GM19193 (cell line): ENCODE data around the gene BRD3.

Experiments used
- POLR2A ChIP-seq: IDR thresholded peaks from 4 replicates; pipeline ENCODE4 v1.6.1; 2011; ENCODE audit not compliant: insufficient read depth, insufficient read length; ENCODE audit errors: extremely low read depth

BRD3 gene

GRCh38 chr9:133990366-133991213 is 77.2 kb downstream of the BRD3 start:
- TF ChIP-seq POLR2A = no peak

DNA sequence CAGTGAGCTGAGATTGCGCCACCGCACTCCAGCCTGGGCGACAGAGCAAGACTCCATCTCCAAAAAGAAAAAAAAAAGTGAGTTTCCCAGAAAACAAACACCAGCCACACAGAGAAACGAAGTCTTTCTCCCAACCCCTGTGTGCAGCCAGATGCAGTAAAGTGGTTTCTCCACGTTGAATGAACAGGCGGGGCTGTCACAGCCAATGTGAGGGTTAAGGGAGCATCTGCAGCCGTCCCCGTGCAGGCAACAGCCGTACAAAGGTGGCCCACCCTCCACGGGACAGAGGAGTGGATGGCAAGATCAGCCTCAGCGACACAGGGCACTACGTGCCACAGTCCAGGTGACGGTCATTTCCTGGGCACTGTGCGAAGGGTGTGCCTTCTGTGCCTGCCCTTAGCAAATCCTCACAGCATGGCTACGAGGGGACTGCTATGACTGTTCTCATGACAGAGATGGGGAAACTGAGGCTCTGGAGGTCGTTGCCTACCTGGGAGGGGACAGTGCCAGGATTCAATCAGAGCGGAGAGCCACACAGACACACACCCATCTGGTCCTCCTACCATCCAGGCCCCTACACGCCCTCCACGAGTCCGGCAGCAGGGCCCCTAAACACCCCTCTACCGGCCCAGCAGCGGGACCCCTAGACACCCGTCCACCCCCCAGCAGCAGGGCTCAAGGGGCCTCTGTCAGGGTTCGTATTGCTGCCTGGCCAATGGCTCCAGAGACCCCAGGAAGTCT is 78.0 kb downstream of the BRD3 start:
- TF ChIP-seq POLR2A = no peak

GRCh38 chr9:133987946-133988665 is 79.7 kb downstream of the BRD3 start:
- no peak for TF ChIP-seq POLR2A

DNA sequence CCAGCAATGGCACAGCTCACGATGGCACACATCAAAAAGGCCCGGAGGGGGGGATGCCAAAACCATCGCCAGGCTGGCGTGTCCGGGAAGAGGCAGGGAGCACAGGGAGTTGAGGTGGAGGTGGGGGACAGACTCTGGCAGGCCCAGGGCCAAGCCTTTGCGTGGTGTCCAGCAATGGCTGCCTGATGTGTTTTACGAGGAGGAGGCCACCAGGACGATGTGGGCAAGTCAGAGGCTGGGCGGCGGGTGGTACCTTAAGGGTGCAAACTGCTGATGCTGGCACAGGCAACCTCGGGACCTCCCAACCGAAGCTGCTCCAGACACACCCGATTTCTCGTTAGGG is 80.4 kb downstream of the BRD3 start:
- no peak for TF ChIP-seq POLR2A

DNA sequence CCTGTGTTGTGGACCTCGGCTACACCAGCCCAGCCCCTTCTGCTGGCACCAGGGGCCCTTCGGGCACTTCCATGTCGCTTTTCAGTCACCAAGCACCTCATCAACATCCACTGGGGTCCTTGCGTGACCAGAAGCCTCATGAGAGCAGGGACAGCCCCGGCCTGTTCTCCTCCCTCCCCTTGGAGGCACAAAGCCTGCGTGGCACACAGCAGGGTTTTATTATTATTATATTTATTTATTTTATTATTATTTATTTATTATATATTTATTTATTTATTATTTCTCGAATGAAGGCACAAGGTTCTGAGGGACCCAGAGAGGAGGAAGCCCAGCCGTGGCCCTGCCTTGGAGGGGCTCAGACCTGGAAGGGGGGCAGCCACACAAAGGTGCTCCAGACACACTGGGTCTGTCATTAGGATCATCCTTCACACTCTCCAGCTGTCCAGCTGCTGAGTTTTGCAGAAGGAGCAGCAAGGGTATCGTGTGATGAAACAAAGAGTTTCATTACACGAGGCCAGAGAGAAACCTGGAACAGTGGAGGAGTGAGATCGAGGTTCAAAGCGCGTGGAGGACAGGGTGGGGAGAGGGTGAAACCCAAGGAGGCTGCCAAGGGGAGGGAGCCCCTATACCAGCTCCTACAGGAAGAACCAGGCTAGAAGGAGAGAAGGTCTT is 80.9 kb downstream of the BRD3 start:
- no peak for TF ChIP-seq POLR2A

DNA sequence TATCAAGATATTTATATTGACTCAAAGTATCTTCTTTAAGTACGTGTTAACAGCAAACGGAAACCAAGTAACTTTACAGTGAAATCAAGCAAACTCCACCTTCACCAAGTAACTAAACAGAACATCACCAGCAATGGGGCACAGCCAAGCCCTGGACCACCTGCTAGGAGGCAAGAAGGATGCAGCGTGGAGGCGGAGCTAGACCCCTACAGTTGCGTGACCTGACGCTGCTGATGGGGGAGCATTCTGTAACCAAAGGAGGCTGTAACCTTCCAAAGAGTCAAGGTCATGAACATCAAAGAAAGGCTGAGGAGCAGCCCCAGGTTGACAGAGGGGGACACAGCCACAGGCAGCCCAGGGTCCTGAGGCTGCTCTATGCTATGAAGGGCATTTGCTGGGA is 81.8 kb downstream of the BRD3 start:
- TF ChIP-seq POLR2A = no peak

DNA sequence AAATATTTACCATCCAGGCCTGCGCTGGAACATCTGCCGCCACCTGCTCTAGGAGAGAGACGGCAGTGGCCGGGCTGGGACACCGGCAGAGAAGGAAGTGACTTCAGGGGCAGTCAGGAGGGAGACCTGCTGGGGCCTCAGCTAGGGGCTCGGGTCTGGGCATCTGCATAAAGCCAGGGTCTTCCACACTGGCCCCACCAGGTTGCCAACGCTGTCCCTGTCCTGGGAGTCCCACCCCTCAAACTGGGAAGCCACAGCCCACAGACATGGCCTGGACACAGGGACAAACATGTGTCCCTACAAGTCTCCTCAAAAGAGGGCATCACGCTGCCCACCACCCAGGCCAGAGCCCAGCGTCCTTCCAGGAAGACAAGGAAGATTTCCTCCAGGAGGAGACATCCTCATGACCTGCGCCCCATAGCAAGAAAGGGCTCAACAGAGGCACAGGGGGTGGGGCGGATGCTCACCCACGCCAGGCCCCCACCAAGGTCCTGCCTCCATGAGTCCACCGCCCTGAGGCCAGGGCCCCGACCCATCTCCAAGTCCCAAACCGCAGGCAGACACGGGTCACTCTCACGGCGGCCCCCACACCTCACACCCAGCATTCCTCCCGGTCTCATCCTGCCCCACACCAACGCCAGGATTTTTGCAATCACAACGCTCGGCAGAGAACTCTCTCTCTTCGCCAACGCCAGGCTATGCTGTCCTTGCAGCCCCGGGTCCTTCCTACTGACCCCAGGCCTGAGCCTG is 84.7 kb downstream of the BRD3 start:
- TF ChIP-seq POLR2A = no peak

DNA sequence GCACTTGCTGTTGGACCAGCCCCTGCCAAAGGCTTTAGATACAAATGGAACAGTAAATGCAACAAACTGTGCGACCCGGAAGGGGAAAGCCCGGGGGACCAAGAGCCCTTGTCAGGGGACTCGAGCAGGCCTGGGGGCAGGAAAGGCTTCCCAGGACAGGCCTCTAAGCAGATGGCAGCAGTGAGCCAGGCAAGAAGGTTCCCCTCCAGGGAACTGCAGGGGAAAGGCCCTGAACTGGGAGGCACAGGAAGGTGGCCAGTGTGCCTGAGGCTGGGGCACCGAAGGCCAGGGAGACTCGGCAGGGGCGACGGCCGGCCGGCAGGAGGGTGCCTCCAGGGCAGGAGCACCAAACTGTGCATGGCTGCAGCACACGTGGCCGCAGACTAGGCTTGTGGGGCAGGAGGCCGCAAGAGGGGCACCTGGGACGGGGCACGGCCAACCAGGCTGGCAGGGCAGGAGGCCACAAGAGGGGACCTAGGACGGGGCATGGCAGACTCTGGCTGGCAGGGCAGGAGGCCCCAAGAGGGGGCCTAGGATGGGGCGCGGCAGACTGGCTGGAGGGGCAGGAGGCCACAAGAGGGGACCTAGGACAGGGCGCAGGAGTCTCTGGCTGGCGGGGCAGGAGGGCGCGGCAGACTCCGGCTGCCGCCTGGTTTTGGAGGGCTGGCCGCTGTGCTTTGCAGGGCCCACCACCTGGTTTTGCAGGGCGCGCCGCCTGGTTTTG is 85.7 kb downstream of the BRD3 start:
- no peak for TF ChIP-seq POLR2A

DNA sequence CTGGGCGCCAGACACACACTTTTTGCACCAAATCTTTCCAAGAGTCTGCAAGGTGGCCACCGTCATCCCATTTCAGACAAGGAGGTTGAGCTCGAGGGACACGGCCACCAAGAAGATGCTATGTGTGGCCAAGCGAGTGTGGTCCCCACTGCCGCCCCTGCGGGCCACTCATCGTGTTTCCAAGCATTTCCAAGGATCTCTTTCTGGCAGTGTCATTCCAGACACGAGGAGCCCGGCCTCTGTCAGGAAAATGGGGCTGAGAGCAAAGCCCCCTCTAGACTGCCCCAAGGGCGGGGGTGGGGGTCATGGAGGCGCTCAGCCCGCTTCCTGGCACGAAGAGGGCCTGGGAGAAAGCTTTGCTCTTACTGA is 86.3 kb downstream of the BRD3 start:
- TF ChIP-seq POLR2A = no peak

DNA sequence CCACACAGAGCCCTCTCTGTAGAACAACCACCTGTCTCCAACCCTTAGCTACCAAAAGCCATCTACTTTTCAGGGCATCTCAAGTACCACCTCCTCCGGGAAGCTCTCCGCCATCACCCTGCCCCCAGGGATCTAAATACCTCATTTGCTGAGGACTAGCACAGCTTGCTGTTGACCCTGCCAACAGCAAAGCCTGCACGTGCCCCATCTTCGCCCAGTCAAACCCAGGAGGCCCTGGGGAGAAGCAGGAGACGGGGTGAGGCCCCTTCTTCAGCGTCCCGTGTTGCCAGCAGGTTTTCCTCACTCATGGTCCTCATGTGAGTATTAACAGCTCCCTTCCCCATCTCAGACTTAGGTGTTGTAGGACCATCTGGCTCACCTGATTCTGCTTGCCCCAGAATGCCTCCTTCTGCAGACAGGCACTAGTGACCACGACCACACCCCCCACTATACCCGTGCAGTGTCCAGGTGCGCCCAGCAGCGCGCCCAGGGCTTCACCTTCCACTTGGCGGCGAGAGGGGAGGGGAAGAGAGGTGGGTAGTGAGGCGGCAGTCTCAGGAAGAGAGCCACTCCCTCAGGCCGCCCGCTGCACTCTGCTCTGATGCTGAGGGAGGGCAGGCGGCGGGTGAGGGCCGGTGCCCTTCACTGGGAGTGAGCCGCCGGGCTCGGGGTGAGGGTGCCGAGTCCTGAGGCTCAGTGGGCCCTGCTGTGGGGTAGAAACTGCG is 86.8 kb downstream of the BRD3 start:
- no peak for TF ChIP-seq POLR2A
